Measurements from ENCODE around the gene EFCAB9.

EFCAB9 gene

DNA sequence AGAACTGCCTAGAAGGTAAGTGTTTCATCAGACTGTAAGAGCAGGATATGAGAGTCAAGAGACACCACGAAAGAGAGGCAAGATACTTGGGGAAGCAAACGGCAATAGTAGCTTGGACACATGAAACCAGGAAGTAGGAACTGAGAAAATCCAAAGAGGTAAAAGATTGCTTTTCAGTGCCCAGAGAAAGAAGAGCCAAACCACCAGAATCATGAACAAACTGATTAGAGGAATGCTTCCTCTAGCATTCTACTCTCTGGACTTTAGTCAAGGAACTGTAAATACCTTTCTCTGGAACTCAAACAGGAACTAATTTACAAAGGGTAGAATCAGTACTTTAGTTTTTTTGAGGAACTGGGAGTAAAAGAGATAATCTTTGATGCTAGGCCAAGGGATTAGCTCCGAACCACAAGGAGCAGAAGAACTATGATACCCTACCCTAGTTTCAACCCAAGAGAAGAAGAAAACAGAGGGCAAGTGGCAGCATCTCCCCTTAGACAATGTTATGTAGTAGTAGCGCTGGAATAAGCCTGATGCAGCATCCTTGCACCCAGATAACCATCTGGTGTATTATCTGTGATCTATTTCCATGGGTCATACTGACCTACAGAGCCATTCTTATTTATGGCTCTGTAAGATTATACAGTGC is 41.3 kb downstream of the EFCAB9 start:
- H3K27ac ChIP-seq = no peak overlapping the region
- TF ChIP-seq CTCF (IDR thresholded peaks at IDR 0.05) = no peak
- peaks cover 7% of the 10 kb centered on the region for H3K4me1 ChIP-seq
- no peak overlapping the region for H3K9ac ChIP-seq
- H2AFZ ChIP-seq = no peak overlapping the region
- no peaks in the 10 kb centered on the region for H3K9me3 ChIP-seq (ENCODE audit: control insufficient read depth, low read length)
- H3K4me3 ChIP-seq (ENCODE audit: low read depth, low read length) = no peak overlapping the region
- no peak overlapping the region for H3K4me2 ChIP-seq (ENCODE audit: low read length)
- H3K27me3 ChIP-seq (ENCODE audit: control insufficient read depth, insufficient read depth, low read length) = no peaks in the 10 kb centered on the region
- no peaks in the 10 kb centered on the region for H3K36me3 ChIP-seq (ENCODE audit: control insufficient read depth, insufficient read depth, low read length)
- H3K79me2 ChIP-seq = peaks cover 2% of the 10 kb centered on the region

DNA sequence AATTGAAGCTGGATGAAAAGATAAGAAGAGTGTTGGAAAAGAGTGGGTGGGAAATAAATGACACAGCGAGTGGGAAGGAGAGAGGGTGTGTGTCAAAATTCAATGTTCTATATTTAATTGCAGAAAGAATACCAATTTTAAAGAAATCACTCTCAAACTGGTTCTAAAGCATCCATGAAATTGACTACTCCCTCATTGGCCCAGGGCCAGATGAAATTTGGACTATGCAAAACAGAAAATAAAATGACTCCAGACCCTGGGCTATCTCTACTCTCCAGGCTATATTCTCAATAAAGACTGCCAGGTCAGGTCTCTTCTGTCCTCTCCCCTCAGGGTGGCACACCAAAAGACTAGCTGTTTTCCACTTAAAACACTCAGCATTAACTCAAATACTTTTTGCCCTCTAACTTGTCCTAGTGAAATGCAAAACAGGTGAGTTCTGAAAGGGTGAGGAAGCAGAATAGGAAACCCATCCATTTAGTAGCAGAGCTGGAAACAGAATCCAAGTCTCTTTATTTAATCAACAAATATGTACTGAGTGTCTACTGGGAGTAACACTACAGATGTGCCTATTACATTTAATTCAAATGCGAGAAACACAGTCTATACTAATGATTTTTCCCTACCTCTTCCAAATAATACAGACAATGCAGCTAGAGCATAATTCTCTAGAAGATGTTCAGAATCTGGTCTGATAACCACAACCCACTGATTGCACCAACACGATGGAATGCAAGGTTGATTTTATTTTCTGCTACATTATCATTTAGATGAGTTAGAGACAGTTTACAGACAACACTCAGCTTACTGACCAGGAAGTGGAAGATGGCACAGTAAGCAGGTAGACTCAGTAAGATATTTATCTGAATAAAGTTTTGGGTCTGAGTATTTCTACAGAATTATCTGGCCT is 42.1 kb downstream of the EFCAB9 start:
- Histone ChIP-seq H3K4me3 (ENCODE audit: low read depth, low read length) (no peak overlapping the region), H3K9ac (no peak overlapping the region), H3K4me2 (ENCODE audit: low read length) (no peak overlapping the region)

GRCh38 chr5:172238334-172238733 is 44.4 kb downstream of the EFCAB9 start:
- Histone ChIP-seq H3K9ac (no peak overlapping the region), H3K27ac (no peak overlapping the region), H3K79me2 (peaks cover 4% of the 10 kb centered on the region), H2AFZ (no peak overlapping the region), H3K4me2 (ENCODE audit: low read length) (no peak overlapping the region), H3K4me3 (ENCODE audit: low read depth, low read length) (no peak overlapping the region), H3K4me1 (peaks cover 7% of the 10 kb centered on the region), H3K9me3 (ENCODE audit: control insufficient read depth, low read length) (no peaks in the 10 kb centered on the region), H3K36me3 (ENCODE audit: control insufficient read depth, insufficient read depth, low read length) (no peaks in the 10 kb centered on the region), H3K27me3 (ENCODE audit: control insufficient read depth, insufficient read depth, low read length) (no peaks in the 10 kb centered on the region)
- TF ChIP-seq CTCF (IDR thresholded peaks at IDR 0.05) = no peak

More for the DNA sequence above, 42.1 kb downstream of the EFCAB9 start:
- no peak for TF ChIP-seq CTCF (IDR thresholded peaks at IDR 0.05)
- H3K79me2 ChIP-seq = peaks cover 2% of the 10 kb centered on the region
- no peaks in the 10 kb centered on the region for H3K9me3 ChIP-seq (ENCODE audit: control insufficient read depth, low read length)
- H3K4me1 ChIP-seq = peaks cover 7% of the 10 kb centered on the region
- H3K27me3 ChIP-seq (ENCODE audit: control insufficient read depth, insufficient read depth, low read length) = no peaks in the 10 kb centered on the region
- no peak overlapping the region for H2AFZ ChIP-seq
- no peaks in the 10 kb centered on the region for H3K36me3 ChIP-seq (ENCODE audit: control insufficient read depth, insufficient read depth, low read length)
- H3K27ac ChIP-seq = no peak overlapping the region

GRCh38 chr5:172243302-172243701 is 49.3 kb downstream of the EFCAB9 start:
- Histone ChIP-seq H3K9me3 (ENCODE audit: control insufficient read depth, low read length) (no peaks in the 10 kb centered on the region), H3K4me2 (ENCODE audit: low read length) (no peak overlapping the region), H3K4me3 (ENCODE audit: low read depth, low read length) (no peak overlapping the region), H3K27me3 (ENCODE audit: control insufficient read depth, insufficient read depth, low read length) (no peaks in the 10 kb centered on the region), H2AFZ (no peak overlapping the region), H3K4me1 (no peaks in the 10 kb centered on the region), H3K36me3 (ENCODE audit: control insufficient read depth, insufficient read depth, low read length) (no peaks in the 10 kb centered on the region), H3K79me2 (peaks cover 8% of the 10 kb centered on the region), H3K27ac (no peak overlapping the region), H3K9ac (no peak overlapping the region)
- TF ChIP-seq CTCF (IDR thresholded peaks at IDR 0.05) = no peak
